ENCODE data around the gene SYNE1.

DNA sequence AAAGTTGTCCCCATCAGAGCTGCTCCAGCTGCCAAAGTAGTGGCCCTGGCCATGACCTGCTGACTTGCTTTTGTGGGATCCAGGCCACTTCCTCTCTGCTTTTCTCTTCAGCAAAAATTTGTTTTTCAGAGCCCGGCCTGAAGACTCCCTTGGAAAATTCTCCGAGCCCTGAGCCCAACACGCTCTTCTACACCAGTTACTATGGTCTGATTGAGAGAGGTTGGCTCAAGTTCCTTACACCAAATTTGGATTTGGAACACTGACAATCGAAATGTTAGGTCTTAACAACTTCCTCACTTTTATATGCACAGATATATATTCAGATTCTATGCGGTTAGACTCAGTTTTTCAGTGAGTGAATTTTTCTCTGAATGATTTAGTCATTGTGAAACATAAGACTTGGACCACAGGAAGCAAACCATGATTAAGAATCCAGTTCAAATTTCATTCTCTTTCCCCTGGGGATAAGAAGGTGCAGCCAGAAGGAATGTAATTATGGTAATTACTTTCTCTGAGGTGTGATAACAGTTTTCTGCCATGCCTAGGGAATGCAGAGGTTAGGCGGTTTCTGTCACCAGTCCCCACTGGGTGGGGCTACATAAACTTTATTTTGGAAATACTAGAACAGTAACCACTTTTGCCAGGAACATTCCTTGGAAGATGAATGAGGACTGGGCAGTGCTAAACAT lies 365.2 kb downstream of the SYNE1 start:
- no peak for TF ChIP-seq POLR2AphosphoS5 (IDR thresholded peaks at IDR 0.05)
- no peak for TF ChIP-seq POLR2A (IDR thresholded peaks at IDR 0.05)
- TF ChIP-seq, protein P1, sequence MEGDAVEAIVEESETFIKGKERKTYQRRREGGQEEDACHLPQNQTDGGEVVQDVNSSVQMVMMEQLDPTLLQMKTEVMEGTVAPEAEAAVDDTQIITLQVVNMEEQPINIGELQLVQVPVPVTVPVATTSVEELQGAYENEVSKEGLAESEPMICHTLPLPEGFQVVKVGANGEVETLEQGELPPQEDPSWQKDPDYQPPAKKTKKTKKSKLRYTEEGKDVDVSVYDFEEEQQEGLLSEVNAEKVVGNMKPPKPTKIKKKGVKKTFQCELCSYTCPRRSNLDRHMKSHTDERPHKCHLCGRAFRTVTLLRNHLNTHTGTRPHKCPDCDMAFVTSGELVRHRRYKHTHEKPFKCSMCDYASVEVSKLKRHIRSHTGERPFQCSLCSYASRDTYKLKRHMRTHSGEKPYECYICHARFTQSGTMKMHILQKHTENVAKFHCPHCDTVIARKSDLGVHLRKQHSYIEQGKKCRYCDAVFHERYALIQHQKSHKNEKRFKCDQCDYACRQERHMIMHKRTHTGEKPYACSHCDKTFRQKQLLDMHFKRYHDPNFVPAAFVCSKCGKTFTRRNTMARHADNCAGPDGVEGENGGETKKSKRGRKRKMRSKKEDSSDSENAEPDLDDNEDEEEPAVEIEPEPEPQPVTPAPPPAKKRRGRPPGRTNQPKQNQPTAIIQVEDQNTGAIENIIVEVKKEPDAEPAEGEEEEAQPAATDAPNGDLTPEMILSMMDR (IDR thresholded peaks at IDR 0.05), result no peak
